Measurements from ENCODE around the gene ZFAND3.

DNA sequence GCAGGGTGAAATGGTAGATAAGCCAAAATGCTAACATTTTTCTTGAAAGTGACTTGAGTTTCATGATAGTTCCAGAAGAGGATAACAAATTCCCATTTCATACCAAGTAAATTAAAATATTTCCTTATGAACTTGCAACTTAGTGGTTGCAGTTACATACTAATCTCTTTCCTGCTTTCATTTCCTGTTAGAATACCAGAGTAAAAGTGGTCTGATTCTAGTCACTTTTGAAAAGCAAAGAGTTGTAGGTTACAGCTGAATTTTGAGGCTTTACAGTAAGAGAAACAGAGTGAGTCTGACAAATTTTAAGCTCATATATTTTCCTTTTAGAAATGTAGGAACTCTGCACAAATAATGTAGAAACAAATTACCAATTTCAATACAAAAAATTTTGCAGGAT is 117.4 kb downstream of the ZFAND3 start:
- TF ChIP-seq, protein P1, sequence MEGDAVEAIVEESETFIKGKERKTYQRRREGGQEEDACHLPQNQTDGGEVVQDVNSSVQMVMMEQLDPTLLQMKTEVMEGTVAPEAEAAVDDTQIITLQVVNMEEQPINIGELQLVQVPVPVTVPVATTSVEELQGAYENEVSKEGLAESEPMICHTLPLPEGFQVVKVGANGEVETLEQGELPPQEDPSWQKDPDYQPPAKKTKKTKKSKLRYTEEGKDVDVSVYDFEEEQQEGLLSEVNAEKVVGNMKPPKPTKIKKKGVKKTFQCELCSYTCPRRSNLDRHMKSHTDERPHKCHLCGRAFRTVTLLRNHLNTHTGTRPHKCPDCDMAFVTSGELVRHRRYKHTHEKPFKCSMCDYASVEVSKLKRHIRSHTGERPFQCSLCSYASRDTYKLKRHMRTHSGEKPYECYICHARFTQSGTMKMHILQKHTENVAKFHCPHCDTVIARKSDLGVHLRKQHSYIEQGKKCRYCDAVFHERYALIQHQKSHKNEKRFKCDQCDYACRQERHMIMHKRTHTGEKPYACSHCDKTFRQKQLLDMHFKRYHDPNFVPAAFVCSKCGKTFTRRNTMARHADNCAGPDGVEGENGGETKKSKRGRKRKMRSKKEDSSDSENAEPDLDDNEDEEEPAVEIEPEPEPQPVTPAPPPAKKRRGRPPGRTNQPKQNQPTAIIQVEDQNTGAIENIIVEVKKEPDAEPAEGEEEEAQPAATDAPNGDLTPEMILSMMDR (IDR thresholded peaks at IDR 0.05 in 4 of 5, conservative IDR thresholded peaks at IDR 0.05 in 1 of 5), result no peak
- TF ChIP-seq POLR2A (IDR thresholded peaks at IDR 0.05), result no peak

All from gastrocnemius medialis (tissue), 4 donors.